ENCODE results near the gene GPR63.

The GPR63 gene

GRCh38 chr6:96849615-96850014, 12.3 kb upstream of the GPR63 start:
- Histone ChIP-seq H3K9me3 (ENCODE audit: control insufficient read depth, insufficient read depth, low read length) (no peaks in the 10 kb centered on the region), H3K4me2 (ENCODE audit: low read length) (no peak overlapping the region), H3K4me1 (ENCODE audit: control insufficient read depth, low read length) (no peaks in the 10 kb centered on the region), H3K27ac (ENCODE audit: low read depth, low read length) (no peak overlapping the region), H3K4me3 (ENCODE audit: low read length) (no peak overlapping the region), H3F3A (ENCODE audit: control insufficient read depth, insufficient read depth) (no peaks in the 10 kb centered on the region), H4K20me1 (ENCODE audit: control insufficient read depth, insufficient read depth, low read depth, low read length) (no peaks in the 10 kb centered on the region), H3K79me2 (ENCODE audit: control insufficient read depth, low read length) (no peaks in the 10 kb centered on the region), H3K36me3 (ENCODE audit: control insufficient read depth, low read length) (no peaks in the 10 kb centered on the region), H3K9me2 (replicated peaks; ENCODE audit: control insufficient read depth, low read length) (no peaks in the 10 kb centered on the region), H3K27me3 (ENCODE audit: control insufficient read depth, low read length) (no peaks in the 10 kb centered on the region)
- TF ChIP-seq CTCF (IDR thresholded peaks at IDR 0.05; ENCODE audit: low read depth, low read length, poor library complexity, severe bottlenecking) = no peak
- no peak for TF ChIP-seq EZH2phosphoT487 (IDR thresholded peaks at IDR 0.05; ENCODE audit: borderline replicate concordance, low read length)

- H3K79me2 ChIP-seq (ENCODE audit: control insufficient read depth, low read length) = no peaks in the 10 kb centered on the region
- TF ChIP-seq EZH2phosphoT487 (IDR thresholded peaks at IDR 0.05; ENCODE audit: borderline replicate concordance, low read length) = no peak
- no peak for TF ChIP-seq CTCF (IDR thresholded peaks at IDR 0.05; ENCODE audit: low read depth, low read length, poor library complexity, severe bottlenecking)
- no peaks in the 10 kb centered on the region for H3K36me3 ChIP-seq (ENCODE audit: control insufficient read depth, low read length)
- H3K4me2 ChIP-seq (ENCODE audit: low read length) = no peak overlapping the region
- H3K27ac ChIP-seq (ENCODE audit: low read depth, low read length) = no peak overlapping the region
- no peaks in the 10 kb centered on the region for H3K9me2 ChIP-seq (replicated peaks; ENCODE audit: control insufficient read depth, low read length)
- H3K4me1 ChIP-seq (ENCODE audit: control insufficient read depth, low read length) = no peaks in the 10 kb centered on the region
- H3F3A ChIP-seq (ENCODE audit: control insufficient read depth, insufficient read depth) = no peaks in the 10 kb centered on the region
- no peaks in the 10 kb centered on the region for H3K9me3 ChIP-seq (ENCODE audit: control insufficient read depth, insufficient read depth, low read length)
- no peaks in the 10 kb centered on the region for H4K20me1 ChIP-seq (ENCODE audit: control insufficient read depth, insufficient read depth, low read depth, low read length)
- no peak overlapping the region for H3K4me3 ChIP-seq (ENCODE audit: low read length)
- peaks cover 6% of the 10 kb centered on the region for H3K27me3 ChIP-seq (ENCODE audit: control insufficient read depth, low read length)
These were observed 7.3 kb upstream of the GPR63 start for GRCh38 chr6:96844530-96844929.

GRCh38 chr6:96841345-96841744, 4.1 kb upstream of the GPR63 start:
- peaks cover 14% of the 10 kb centered on the region for H3K4me1 ChIP-seq (ENCODE audit: control insufficient read depth, low read length)
- H4K20me1 ChIP-seq (ENCODE audit: control insufficient read depth, insufficient read depth, low read depth, low read length) = no peaks in the 10 kb centered on the region
- H3K9me3 ChIP-seq (ENCODE audit: control insufficient read depth, insufficient read depth, low read length) = no peaks in the 10 kb centered on the region
- H3K27me3 ChIP-seq (ENCODE audit: control insufficient read depth, low read length) = peaks cover 36% of the 10 kb centered on the region
- no peak overlapping the region for H3K4me3 ChIP-seq (ENCODE audit: low read length)
- TF ChIP-seq EZH2phosphoT487 (IDR thresholded peaks at IDR 0.05; ENCODE audit: borderline replicate concordance, low read length) (no peak), CTCF (IDR thresholded peaks at IDR 0.05; ENCODE audit: low read depth, low read length, poor library complexity, severe bottlenecking) (no peak)
- no peaks in the 10 kb centered on the region for H3F3A ChIP-seq (ENCODE audit: control insufficient read depth, insufficient read depth)
- H3K27ac ChIP-seq (ENCODE audit: low read depth, low read length) = no peak overlapping the region
- H3K4me2 ChIP-seq (ENCODE audit: low read length) = no peak overlapping the region
- no peaks in the 10 kb centered on the region for H3K79me2 ChIP-seq (ENCODE audit: control insufficient read depth, low read length)
- no peaks in the 10 kb centered on the region for H3K9me2 ChIP-seq (replicated peaks; ENCODE audit: control insufficient read depth, low read length)
- H3K36me3 ChIP-seq (ENCODE audit: control insufficient read depth, low read length) = no peaks in the 10 kb centered on the region
